ENCODE data around the gene GINM1.

GRCh38 chr6:149529650-149530049 is 36.5 kb upstream of the GINM1 start:
- TF ChIP-seq CTCF (IDR thresholded peaks at IDR 0.05) = no peak
- TF ChIP-seq REST (IDR thresholded peaks at IDR 0.05; ENCODE audit: insufficient read depth in 1 of 2, low read depth in 2 of 2, low read length in 1 of 2) = no peak
- no peak for TF ChIP-seq POLR2AphosphoS5 (IDR thresholded peaks at IDR 0.05; ENCODE audit: low read depth, low read length)
- TF ChIP-seq SIN3A (IDR thresholded peaks at IDR 0.05; ENCODE audit: borderline replicate concordance, insufficient read depth, low read depth, low read length) = no peak
